ENCODE data around the gene ELOVL1.

- TF ChIP-seq POLR2AphosphoS5 (IDR thresholded peaks at IDR 0.05; ENCODE audit: low read depth, low read length): no peak
- no peak for TF ChIP-seq POLR2A (IDR thresholded peaks at IDR 0.05; ENCODE audit: low read depth, low read length)
- no peak for TF ChIP-seq TAF1 (IDR thresholded peaks at IDR 0.05; ENCODE audit: borderline replicate concordance, low read depth, low read length)
Observed at GRCh38 chr1:43376723-43377235, 9.0 kb upstream of the ELOVL1 start.
